SIG-M5 treated with dmso at 0.1 percent for 504 hours (cell line): ENCODE results near the gene IRF5.
"Not testable (repeated sequence)": the region's sequence is repeated elsewhere in the genome, so short reads cannot be mapped to it uniquely, and the experiment has no call there.

Experiments used
- DNase-seq: peaks from one replicate; lab custom pipeline; 2025; ENCODE audit not compliant: unreplicated experiment; lab: John Stamatoyannopoulos, UW

The IRF5 gene

GRCh38 chr7:128938544-128939074, 882 bp downstream of the IRF5 start:
- DNase-seq, result no peak

GRCh38 chr7:128939075-128939860, 1.5 kb downstream of the IRF5 start:
- DNase-seq, result no peak

- no peak for DNase-seq
Measured at GRCh38 chr7:128939861-128940410, 2.2 kb downstream of the IRF5 start.

GRCh38 chr7:128940494-128941322, 3.0 kb downstream of the IRF5 start:
- DNase-seq, result peak; percentile 82

GRCh38 chr7:128941323-128941890, 3.7 kb downstream of the IRF5 start:
- no peak for DNase-seq

- DNase-seq, result no peak
Measured at GRCh38 chr7:128941946-128942526, 4.3 kb downstream of the IRF5 start.

- not testable (repeated sequence) for DNase-seq
Measured at GRCh38 chr7:128943251-128943650, 5.5 kb downstream of the IRF5 start.

- DNase-seq, result no peak
Measured at GRCh38 chr7:128944487-128945236, 6.9 kb downstream of the IRF5 start.

- DNase-seq, result no peak
Measured at GRCh38 chr7:128945668-128946366, 8.1 kb downstream of the IRF5 start.

- DNase-seq, result no peak
Measured at GRCh38 chr7:128946936-128947830, 9.5 kb downstream of the IRF5 start.

- no peak for DNase-seq
Measured at GRCh38 chr7:128947854-128948253, 10.1 kb downstream of the IRF5 start.

- DNase-seq, result peak; percentile 80
Measured at GRCh38 chr7:128948312-128948973, 10.7 kb downstream of the IRF5 start.

- DNase-seq, result peak; percentile 88
Measured at GRCh38 chr7:128948976-128949760, 11.4 kb downstream of the IRF5 start.

- DNase-seq, result no peak
Measured at GRCh38 chr7:128951296-128951695, 13.6 kb downstream of the IRF5 start.

- no peak for DNase-seq
Measured at GRCh38 chr7:128954150-128954549, 16.4 kb downstream of the IRF5 start.

- DNase-seq, result no peak
Measured at GRCh38 chr7:128954830-128955802, 17.4 kb downstream of the IRF5 start.
